ENCODE data around the gene RHBDL3.

The RHBDL3 gene

DNA sequence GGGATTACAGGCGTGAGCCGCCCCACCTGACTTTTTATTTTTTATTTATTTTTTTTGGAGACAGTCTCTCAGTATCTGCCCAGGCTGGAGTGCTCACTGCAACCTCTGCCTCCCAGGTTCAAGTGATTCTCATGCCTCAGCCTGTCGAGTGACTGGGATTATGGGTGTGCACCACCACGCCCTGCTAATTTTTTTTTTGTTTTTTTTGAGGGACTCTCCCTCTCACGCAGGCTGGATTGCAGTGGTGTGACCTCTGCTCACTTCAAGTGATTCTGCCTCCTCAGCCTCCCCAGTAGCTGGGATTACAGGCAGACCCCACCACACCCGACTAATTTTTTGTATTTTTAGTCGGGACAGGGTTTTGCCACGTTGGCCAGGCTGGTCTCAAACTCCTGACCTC is 92.0 kb downstream of the RHBDL3 start:
- no peak for DNase-seq (ENCODE audit: low read depth in 2 of 2)

DNA sequence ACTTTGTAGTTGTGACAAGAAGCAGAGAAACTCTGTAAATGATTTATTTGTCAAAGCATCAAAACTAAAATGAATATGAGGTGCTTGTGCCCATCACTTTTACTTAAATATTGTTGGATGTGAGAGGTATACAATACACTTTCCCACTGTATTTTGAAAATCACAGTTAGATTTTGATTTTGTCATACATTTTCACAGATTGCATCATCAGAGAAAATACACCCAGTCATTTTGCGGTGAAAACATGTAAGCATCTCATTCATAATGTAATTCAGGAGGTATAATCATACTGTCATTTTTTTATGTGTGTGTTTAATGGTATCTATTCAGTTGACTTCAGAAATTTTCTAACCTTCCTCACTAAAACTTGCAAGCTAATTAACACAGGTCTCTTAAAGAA is 95.6 kb downstream of the RHBDL3 start:
- DNase-seq (ENCODE audit: low read depth in 2 of 2) = no peak

DNA sequence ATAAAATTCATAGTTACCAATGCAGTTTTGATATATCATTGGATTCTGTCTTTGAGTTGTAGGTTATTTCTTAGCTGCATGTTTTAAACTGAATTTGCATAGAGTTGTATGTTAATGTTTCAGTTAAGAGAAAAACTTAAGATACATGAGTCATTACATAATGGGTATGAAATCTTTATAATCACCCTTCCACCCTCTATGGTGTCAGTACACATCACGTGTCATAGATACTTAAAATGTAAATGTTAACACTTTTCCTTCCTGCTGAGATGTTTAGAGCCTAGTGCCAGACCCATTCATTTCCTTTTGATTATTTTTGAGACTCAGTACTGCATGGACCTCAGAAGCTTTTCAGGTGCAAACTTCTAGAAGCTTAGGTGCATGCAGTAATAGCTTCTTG is 104.8 kb downstream of the RHBDL3 start:
- no peak for DNase-seq (ENCODE audit: low read depth in 2 of 2)

All from stimulated activated CD4-positive, alpha-beta T cell treated with anti-CD3 and anti-CD28 coated beads, Interleukin-15, amount 100 ng/mL, for 48 hours (primary cell).